Activated naive CD4-positive, alpha-beta T cell treated with anti-CD3 and anti-CD28 coated beads, Interleukin-2, amount 50 U/mL, for 16 hours (primary cell): Measurements from ENCODE around the gene TMEM143.

Source experiments
- DNase-seq: peaks from one replicate; pipeline ENCODE4 v3.0.0-alpha.2; 2020

The TMEM143 gene

GRCh38 chr19:48290771-48291488, 72.8 kb downstream of the TMEM143 start:
- DNase-seq: peak; percentile 54

GRCh38 chr19:48290401-48290770, 73.4 kb downstream of the TMEM143 start:
- no peak for DNase-seq

GRCh38 chr19:48287748-48288147, 76.0 kb downstream of the TMEM143 start:
- no peak for DNase-seq

- no peak for DNase-seq
These were observed 78.8 kb downstream of the TMEM143 start for GRCh38 chr19:48284896-48285295.

- DNase-seq: no peak
These were observed 79.8 kb downstream of the TMEM143 start for GRCh38 chr19:48283908-48284307.
